ENCODE data around the gene CCNQ.

DNA sequence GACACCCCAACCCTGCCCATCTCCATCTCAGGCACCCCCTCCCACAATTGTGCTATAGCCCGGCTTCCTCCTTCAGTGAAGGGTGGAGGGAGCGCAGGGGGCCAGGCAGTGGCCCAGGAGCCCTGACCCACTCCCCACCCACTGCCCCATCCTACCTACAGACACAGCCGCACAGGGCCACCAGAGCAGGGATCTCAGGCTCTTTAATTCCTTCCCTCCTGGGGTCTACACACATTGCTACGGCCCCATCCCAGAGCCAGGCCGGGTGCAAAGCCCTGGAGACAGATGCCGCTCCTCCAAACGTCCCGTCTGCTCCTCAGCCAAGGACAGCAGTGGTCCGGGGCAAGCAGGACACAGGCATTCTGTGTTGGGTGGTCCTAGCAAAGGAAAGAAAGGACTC lies 35.3 kb upstream of the CCNQ start:
- no peak for TF ChIP-seq POLR2AphosphoS5 (IDR thresholded peaks at IDR 0.05; ENCODE audit: low read depth, low read length)
- no peak for TF ChIP-seq POLR2A (IDR thresholded peaks at IDR 0.05; ENCODE audit: borderline replicate concordance, extremely low read depth, insufficient read depth, insufficient read length)
- no peak for TF ChIP-seq ATF3 (IDR thresholded peaks at IDR 0.05)
- no peak for TF ChIP-seq FOSL1 (IDR thresholded peaks at IDR 0.05; ENCODE audit: low read depth)
- no peak for TF ChIP-seq SIN3A (IDR thresholded peaks at IDR 0.05; ENCODE audit: low read depth)
- TF ChIP-seq, protein P1, sequence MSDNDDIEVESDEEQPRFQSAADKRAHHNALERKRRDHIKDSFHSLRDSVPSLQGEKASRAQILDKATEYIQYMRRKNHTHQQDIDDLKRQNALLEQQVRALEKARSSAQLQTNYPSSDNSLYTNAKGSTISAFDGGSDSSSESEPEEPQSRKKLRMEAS (IDR thresholded peaks at IDR 0.05), result no peak
- no peak for TF ChIP-seq CTCF (IDR thresholded peaks at IDR 0.05 in 2 of 3, conservative IDR thresholded peaks at IDR 0.05 in 1 of 3; ENCODE audit: borderline replicate concordance in 1 of 3, insufficient read depth in 1 of 3, low read depth in 2 of 3, low read length in 2 of 3)
- TF ChIP-seq, protein P2, sequence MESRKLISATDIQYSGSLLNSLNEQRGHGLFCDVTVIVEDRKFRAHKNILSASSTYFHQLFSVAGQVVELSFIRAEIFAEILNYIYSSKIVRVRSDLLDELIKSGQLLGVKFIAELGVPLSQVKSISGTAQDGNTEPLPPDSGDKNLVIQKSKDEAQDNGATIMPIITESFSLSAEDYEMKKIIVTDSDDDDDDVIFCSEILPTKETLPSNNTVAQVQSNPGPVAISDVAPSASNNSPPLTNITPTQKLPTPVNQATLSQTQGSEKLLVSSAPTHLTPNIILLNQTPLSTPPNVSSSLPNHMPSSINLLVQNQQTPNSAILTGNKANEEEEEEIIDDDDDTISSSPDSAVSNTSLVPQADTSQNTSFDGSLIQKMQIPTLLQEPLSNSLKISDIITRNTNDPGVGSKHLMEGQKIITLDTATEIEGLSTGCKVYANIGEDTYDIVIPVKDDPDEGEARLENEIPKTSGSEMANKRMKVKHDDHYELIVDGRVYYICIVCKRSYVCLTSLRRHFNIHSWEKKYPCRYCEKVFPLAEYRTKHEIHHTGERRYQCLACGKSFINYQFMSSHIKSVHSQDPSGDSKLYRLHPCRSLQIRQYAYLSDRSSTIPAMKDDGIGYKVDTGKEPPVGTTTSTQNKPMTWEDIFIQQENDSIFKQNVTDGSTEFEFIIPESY (IDR thresholded peaks at IDR 0.05; ENCODE audit: extremely low read depth, insufficient replicate concordance, low read length), result no peak
- TF ChIP-seq EZH2phosphoT487 (IDR thresholded peaks at IDR 0.05; ENCODE audit: borderline replicate concordance), result no peak
- TF ChIP-seq JUND (IDR thresholded peaks at IDR 0.05), result no peak
- no peak for TF ChIP-seq CEBPB (IDR thresholded peaks at IDR 0.05; ENCODE audit: low read depth)
- TF ChIP-seq ZNF274 (IDR thresholded peaks at IDR 0.05; ENCODE audit: low read depth, low read length), result no peak
- TF ChIP-seq SP1 (IDR thresholded peaks at IDR 0.05; ENCODE audit: low read depth), result no peak
